HUDEP-2 (cell line): ENCODE measurements around the gene ADM2.

Experiments used
- DNase-seq, 76 experiments: peaks; one replicate each; lab custom pipeline; 2025; ENCODE audit not compliant: unreplicated experiment in 76 of 76; lab: John Stamatoyannopoulos, UW

ADM2 gene

GRCh38 chr22:50522806-50523438 is 41.6 kb downstream of the ADM2 start:
- DNase-seq: no peak

- DNase-seq: no peak
Measured at GRCh38 chr22:50523458-50523805, 42.1 kb downstream of the ADM2 start.

GRCh38 chr22:50523806-50524675 is 42.7 kb downstream of the ADM2 start:
- no peak for DNase-seq

- peak in 16 of 76 experiments; percentile 40 to 85 (median 54) for DNase-seq
Measured at GRCh38 chr22:50524676-50525103, 43.3 kb downstream of the ADM2 start.

- DNase-seq: peak in 74 of 76 experiments; percentile 75 to 97 (median 94)
Measured at GRCh38 chr22:50525104-50525857, 43.9 kb downstream of the ADM2 start, which contains the start of gene SCO2. Gene SCO2, minus strand, starts transcription at chr22:50525598. Its CDS starts 1,187 bp downstream, at chr22:50524411.

GRCh38 chr22:50525858-50526107 is 44.4 kb downstream of the ADM2 start:
- DNase-seq: peak in 1 of 76 experiments; percentile 59

- DNase-seq: peak in 59 of 76 experiments; percentile 16 to 79 (median 55)
Measured at GRCh38 chr22:50526108-50526833, 44.9 kb downstream of the ADM2 start.

GRCh38 chr22:50526834-50527801 is 45.8 kb downstream of the ADM2 start:
- peak in 61 of 76 experiments; percentile 14 to 82 (median 52) for DNase-seq

GRCh38 chr22:50527921-50528681 is 46.8 kb downstream of the ADM2 start:
- no peak for DNase-seq

- no peak for DNase-seq
Measured at GRCh38 chr22:50528682-50529415, 47.5 kb downstream of the ADM2 start.

GRCh38 chr22:50529416-50529896 is 48.1 kb downstream of the ADM2 start:
- DNase-seq: no peak

- peak in 63 of 76 experiments; percentile 11 to 76 (median 49) for DNase-seq
Measured at GRCh38 chr22:50529897-50530579, 48.7 kb downstream of the ADM2 start, which contains the start of gene TYMP. Gene TYMP, minus strand, starts transcription at chr22:50530012. Its CDS starts 303 bp downstream, at chr22:50529709.

- peak in 5 of 76 experiments; percentile 43 to 58 (median 53) for DNase-seq
Measured at GRCh38 chr22:50530580-50530876, 49.2 kb downstream of the ADM2 start.

GRCh38 chr22:50530877-50531545 is 49.7 kb downstream of the ADM2 start:
- DNase-seq: peak in 61 of 76 experiments; percentile 14 to 76 (median 55)

- peak in 4 of 76 experiments; percentile 18 to 32 (median 24) for DNase-seq
Measured at GRCh38 chr22:50531546-50531961, 50.2 kb downstream of the ADM2 start.

GRCh38 chr22:50531962-50532674 is 50.8 kb downstream of the ADM2 start:
- no peak for DNase-seq
